GM12873 (cell line): ENCODE measurements around the gene PTPRG.

Source experiments
- TF ChIP-seq, protein P1 (sequence below): IDR thresholded peaks from 2 replicates; pipeline ENCODE4 v1.5.1; 2012; ENCODE audit warnings: low read depth, mild to moderate bottlenecking, moderate library complexity, low read length, control low read depth; ENCODE audit not compliant: insufficient read depth; ENCODE audit errors: missing control alignments

Gene PTPRG

GRCh38 chr3:61563313-61564271 is 2.2 kb downstream of the PTPRG start:
- TF ChIP-seq, protein P1, sequence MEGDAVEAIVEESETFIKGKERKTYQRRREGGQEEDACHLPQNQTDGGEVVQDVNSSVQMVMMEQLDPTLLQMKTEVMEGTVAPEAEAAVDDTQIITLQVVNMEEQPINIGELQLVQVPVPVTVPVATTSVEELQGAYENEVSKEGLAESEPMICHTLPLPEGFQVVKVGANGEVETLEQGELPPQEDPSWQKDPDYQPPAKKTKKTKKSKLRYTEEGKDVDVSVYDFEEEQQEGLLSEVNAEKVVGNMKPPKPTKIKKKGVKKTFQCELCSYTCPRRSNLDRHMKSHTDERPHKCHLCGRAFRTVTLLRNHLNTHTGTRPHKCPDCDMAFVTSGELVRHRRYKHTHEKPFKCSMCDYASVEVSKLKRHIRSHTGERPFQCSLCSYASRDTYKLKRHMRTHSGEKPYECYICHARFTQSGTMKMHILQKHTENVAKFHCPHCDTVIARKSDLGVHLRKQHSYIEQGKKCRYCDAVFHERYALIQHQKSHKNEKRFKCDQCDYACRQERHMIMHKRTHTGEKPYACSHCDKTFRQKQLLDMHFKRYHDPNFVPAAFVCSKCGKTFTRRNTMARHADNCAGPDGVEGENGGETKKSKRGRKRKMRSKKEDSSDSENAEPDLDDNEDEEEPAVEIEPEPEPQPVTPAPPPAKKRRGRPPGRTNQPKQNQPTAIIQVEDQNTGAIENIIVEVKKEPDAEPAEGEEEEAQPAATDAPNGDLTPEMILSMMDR, result no peak

- TF ChIP-seq, protein P1, result peak; percentile 29
These were observed 3.2 kb downstream of the PTPRG start for GRCh38 chr3:61564395-61565059.

DNA sequence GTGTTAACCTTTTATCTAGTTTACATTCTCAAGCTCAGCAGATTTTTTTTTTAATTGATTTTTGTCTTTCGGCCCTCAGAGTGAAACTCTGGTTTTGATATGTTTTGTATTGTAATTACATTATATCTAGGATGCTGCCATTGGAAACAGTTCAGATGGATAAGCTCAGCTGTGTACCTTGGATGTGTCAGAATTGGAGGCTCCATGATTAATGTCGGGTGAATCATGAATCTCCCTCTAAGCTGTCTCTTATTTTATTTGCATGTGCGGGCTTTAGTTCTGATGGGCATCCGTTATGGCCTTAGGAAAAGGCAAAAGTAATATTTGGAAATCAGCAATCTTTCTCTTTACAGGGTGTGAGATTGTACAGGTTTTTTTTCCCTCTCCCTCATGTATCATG is 4.2 kb downstream of the PTPRG start:
- TF ChIP-seq, protein P1, result no peak

DNA sequence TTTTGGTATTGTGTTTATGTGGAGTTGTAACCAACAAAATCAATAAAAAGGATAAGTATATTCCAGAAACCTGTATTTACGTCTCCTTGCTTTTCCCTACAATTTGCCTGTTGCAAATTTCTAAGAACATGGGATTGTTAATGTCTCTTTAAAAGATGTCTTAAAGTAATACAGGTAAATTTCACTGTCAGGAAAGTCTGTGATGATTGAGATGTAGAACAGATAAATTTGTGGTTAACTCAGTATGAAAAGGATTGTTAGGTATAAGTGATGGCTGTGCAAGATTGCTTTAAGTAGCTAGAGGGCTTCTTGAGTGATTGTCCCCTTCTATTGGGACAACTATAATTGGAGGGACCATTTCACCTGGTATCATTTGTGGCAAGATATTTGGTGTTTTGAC is 6.8 kb downstream of the PTPRG start:
- TF ChIP-seq, protein P1, result no peak

GRCh38 chr3:61569856-61570580 is 8.6 kb downstream of the PTPRG start:
- TF ChIP-seq, protein P1, result no peak

DNA sequence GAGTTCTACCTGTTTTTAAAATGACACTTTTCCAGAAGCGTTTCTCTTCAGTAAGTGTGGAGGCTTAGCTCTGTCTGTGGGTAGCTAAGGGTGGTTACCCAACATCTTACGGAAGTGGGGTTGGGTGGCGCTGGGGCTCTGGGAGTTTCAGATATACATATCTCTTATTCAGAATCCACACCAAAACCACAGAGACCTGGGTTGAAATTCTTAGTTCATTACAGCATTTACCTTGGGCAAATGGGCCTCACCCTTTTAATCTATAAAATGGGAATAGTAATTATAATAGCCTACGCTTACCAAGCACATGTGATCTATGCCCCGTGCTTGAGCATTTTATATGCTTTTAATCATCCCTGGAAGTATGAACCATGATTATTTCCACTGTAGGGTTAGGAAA is 9.4 kb downstream of the PTPRG start:
- TF ChIP-seq, protein P1, result no peak
